HCT116 (cell line): Measurements from ENCODE around the gene RYR2. TPM values are rescaled to one million over a fixed set of nuclear protein-coding genes. Genes with fewer than 3 reads are reported as not detected.

Source experiments
- ATAC-seq: fragments of 200-7000 bp; cut with Tn5 transposase; 2 replicates; pipeline ENCODE4 v1.9.1; 2020; ENCODE audit warnings: mild to moderate bottlenecking, moderate library complexity
- BruUV-seq: library from RNA; stranded (reverse); fragments of 400-500 nt; replicated peaks from 2 replicates; lab custom pipeline; 2021; lab: Mats Ljungman, UMichigan
- CTCF ChIA-PET: fragments of 300-600 bp; sonication (Branson Sonifier 250); formaldehyde crosslinking; loops from one replicate; lab custom pipeline; 2021; ENCODE audit warnings: antibody characterized with exemption; lab: Charles Lee
- POLR2A ChIA-PET: fragments of 300-600, 350-600 bp; sonication (Branson Sonifier 250); formaldehyde crosslinking; loops from one replicate; lab custom pipeline; 2021; ENCODE audit warnings: antibody characterized with exemption; lab: Charles Lee
- RAD21 ChIA-PET, 2 experiments: fragments of 300-600 bp; sonication (Branson Sonifier 250); formaldehyde crosslinking; loops; one replicate each; lab custom pipeline; 2023; ENCODE audit warnings: low total read pairs in 2 of 2; ENCODE audit not compliant: uncharacterized antibody in 2 of 2, unreplicated experiment in 2 of 2, low non-redundant PET in 1 of 2; lab: Charles Lee
- DNase-seq: peaks from one replicate; pipeline ENCODE4 v3.0.0-alpha.2; 2010; ENCODE audit warnings: low read depth, low spot score
- H2AFZ ChIP-seq: fragments of 200-600 bp; shearing (Covaris generic), sonication (generic); 2 replicates; pipeline ENCODE4 v1.6.1; 2017; ENCODE audit warnings: low read depth, mixed run types, mixed read lengths, antibody characterized with exemption, low read length; ENCODE audit not compliant: poor library complexity, severe bottlenecking
- H3K27ac ChIP-seq: 2 replicates; pipeline ENCODE4 v1.5.1; 2012; ENCODE audit warnings: low read depth, low read length
- H3K27me3 ChIP-seq: fragments of 200-600 bp; sonication (generic); 2 replicates; pipeline ENCODE4 v1.6.1; 2016; ENCODE audit warnings: mixed run types, low read length, mixed read lengths; ENCODE audit not compliant: insufficient read depth
- H3K36me3 ChIP-seq, 2 experiments: fragments of 200-500 bp in 1 of 2; fragments of 200-600 bp in 1 of 2; sonication (Bioruptor generic) in 1 of 2; sonication (generic) in 1 of 2; 2 replicates each; pipeline versions ENCODE4 v1.5.1 to v1.6.1; 2014 to 2016; ENCODE audit warnings: low read length in 2 of 2, inconsistent platforms in 1 of 2, mixed read lengths in 1 of 2, mixed run types in 1 of 2; ENCODE audit not compliant: insufficient read depth in 2 of 2, control insufficient read depth in 1 of 2
- H3K4me1 ChIP-seq, 2 experiments: fragments of 200-600 bp in 1 of 2; sonication (generic) in 1 of 2; 2 replicates each; pipeline versions ENCODE4 v1.5.1 to v1.6.1; 2012 to 2017; ENCODE audit warnings: low read length in 2 of 2, inconsistent platforms in 1 of 2, mild to moderate bottlenecking in 1 of 2, mixed read lengths in 1 of 2, mixed run types in 1 of 2, moderate library complexity in 1 of 2; ENCODE audit not compliant: insufficient read depth in 2 of 2, control insufficient read depth in 1 of 2
- H3K4me2 ChIP-seq: fragments of 200-600 bp; sonication (generic); 2 replicates; pipeline ENCODE4 v1.6.1; 2017; ENCODE audit warnings: mixed run types, low read length, mixed read lengths
- H3K4me3 ChIP-seq, 2 experiments: fragments of 200-600 bp in 1 of 2; sonication (generic) in 1 of 2; replicated peaks in 1 of 2; 2 replicates each; pipeline ENCODE4 v1.5.1; 2011 to 2016; ENCODE audit warnings: low read length in 2 of 2, control low read depth in 1 of 2, low read depth in 1 of 2, mild to moderate bottlenecking in 1 of 2, mixed read lengths in 1 of 2, mixed run types in 1 of 2
- H3K79me2 ChIP-seq: fragments of 200-600 bp; sonication (generic); 2 replicates; pipeline ENCODE4 v1.6.1; 2017; ENCODE audit warnings: mild to moderate bottlenecking, mixed run types, low read length, moderate library complexity, mixed read lengths; ENCODE audit not compliant: insufficient read depth
- H3K9ac ChIP-seq: fragments of 200-600 bp; sonication (generic); 2 replicates; pipeline ENCODE4 v1.6.1; 2016; ENCODE audit warnings: low read length, mixed read lengths
- H3K9me2 ChIP-seq: fragments of 200-600 bp; sonication (generic), shearing (Covaris generic); 2 replicates; pipeline ENCODE4 v1.6.1; 2017; ENCODE audit warnings: mixed run types, mild to moderate bottlenecking, moderate library complexity; ENCODE audit not compliant: insufficient read depth
- H3K9me3 ChIP-seq, 2 experiments: fragments of 200-500 bp in 1 of 2; fragments of 200-600 bp in 1 of 2; sonication (Bioruptor generic) in 1 of 2; sonication (generic) in 1 of 2; 2 replicates each; pipeline ENCODE4 v1.6.1; 2014 to 2017; ENCODE audit warnings: low read length in 2 of 2, mixed read lengths in 2 of 2, inconsistent platforms in 1 of 2, low read depth in 1 of 2, mild to moderate bottlenecking in 1 of 2, mixed run types in 1 of 2, moderate library complexity in 1 of 2; ENCODE audit not compliant: control insufficient read depth in 1 of 2, insufficient read depth in 1 of 2
- H4K20me1 ChIP-seq: fragments of 200-600 bp; sonication (generic), shearing (Covaris generic); 2 replicates; pipeline ENCODE4 v1.6.1; 2017; ENCODE audit warnings: mixed run types, mild to moderate bottlenecking, moderate library complexity; ENCODE audit not compliant: insufficient read depth
- EZH2 ChIP-seq: fragments of 200-600 bp; sonication (generic); IDR thresholded peaks from 2 replicates; pipeline ENCODE4 v1.6.1; 2017; ENCODE audit warnings: antibody characterized with exemption, mixed run types
- FOSL1 ChIP-seq: IDR thresholded peaks from 2 replicates; pipeline ENCODE4 v1.6.1; 2012; ENCODE audit warnings: low read depth
- SP1 ChIP-seq: IDR thresholded peaks from 2 replicates; pipeline ENCODE4 v1.6.1; 2012; ENCODE audit warnings: low read depth
- SRF ChIP-seq: IDR thresholded peaks from 2 replicates; pipeline ENCODE4 v1.6.1; 2012; ENCODE audit warnings: low read depth
- YY1 ChIP-seq: IDR thresholded peaks from 2 replicates; pipeline ENCODE4 v1.6.1; 2011; ENCODE audit warnings: low read length, low read depth, moderate library complexity, mild to moderate bottlenecking; ENCODE audit not compliant: insufficient replicate concordance; ENCODE audit errors: extremely low read depth
- ZFX ChIP-seq: fragments of 450-650 bp; IDR thresholded peaks from 2 replicates; pipeline ENCODE4 v1.6.1; 2017
- ZNF274 ChIP-seq: fragments of 200-500 bp; sonication (Bioruptor generic); IDR thresholded peaks from 2 replicates; pipeline ENCODE4 v1.6.1; 2014; ENCODE audit warnings: mild to moderate bottlenecking, low read depth, low read length, inconsistent platforms
- intact Hi-C: fragments of 100-400 bp; cut with micrococcal nuclease; formaldehyde crosslinking; loops from 2 replicates; pipeline ENCODE4 v1.10.0; 2022
- total RNA-seq: library from RNA; stranded (reverse); gene quantifications from one replicate; pipeline ENCODE4 v1.2.1, GENCODE V29; 2021; ENCODE audit not compliant: unreplicated experiment
- TF ChIP-seq, protein P1 (sequence below): IDR thresholded peaks from 2 replicates; pipeline ENCODE4 v1.6.1; 2012; ENCODE audit warnings: low read depth
- TF ChIP-seq, protein P2 (sequence below): IDR thresholded peaks from 2 replicates; pipeline ENCODE4 v1.6.1; 2012

RYR2 gene
- total RNA-seq, 1 experiment from 2014 or later = 0.02 TPM

GRCh38 chr1:237457573-237457972 is 415.6 kb downstream of the RYR2 start:
- ATAC-seq (no peak), DNase-seq (no peak)
- H3K27me3 ChIP-seq = no peaks in the 10 kb centered on the region
- TF ChIP-seq ZFX (no peak), ZNF274 (no peak), FOSL1 (no peak), SP1 (no peak), YY1 (no peak), EZH2 (no peak), SRF (no peak)
- TF ChIP-seq, protein P1, sequence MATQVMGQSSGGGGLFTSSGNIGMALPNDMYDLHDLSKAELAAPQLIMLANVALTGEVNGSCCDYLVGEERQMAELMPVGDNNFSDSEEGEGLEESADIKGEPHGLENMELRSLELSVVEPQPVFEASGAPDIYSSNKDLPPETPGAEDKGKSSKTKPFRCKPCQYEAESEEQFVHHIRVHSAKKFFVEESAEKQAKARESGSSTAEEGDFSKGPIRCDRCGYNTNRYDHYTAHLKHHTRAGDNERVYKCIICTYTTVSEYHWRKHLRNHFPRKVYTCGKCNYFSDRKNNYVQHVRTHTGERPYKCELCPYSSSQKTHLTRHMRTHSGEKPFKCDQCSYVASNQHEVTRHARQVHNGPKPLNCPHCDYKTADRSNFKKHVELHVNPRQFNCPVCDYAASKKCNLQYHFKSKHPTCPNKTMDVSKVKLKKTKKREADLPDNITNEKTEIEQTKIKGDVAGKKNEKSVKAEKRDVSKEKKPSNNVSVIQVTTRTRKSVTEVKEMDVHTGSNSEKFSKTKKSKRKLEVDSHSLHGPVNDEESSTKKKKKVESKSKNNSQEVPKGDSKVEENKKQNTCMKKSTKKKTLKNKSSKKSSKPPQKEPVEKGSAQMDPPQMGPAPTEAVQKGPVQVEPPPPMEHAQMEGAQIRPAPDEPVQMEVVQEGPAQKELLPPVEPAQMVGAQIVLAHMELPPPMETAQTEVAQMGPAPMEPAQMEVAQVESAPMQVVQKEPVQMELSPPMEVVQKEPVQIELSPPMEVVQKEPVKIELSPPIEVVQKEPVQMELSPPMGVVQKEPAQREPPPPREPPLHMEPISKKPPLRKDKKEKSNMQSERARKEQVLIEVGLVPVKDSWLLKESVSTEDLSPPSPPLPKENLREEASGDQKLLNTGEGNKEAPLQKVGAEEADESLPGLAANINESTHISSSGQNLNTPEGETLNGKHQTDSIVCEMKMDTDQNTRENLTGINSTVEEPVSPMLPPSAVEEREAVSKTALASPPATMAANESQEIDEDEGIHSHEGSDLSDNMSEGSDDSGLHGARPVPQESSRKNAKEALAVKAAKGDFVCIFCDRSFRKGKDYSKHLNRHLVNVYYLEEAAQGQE = no peak
- TF ChIP-seq, protein P2, sequence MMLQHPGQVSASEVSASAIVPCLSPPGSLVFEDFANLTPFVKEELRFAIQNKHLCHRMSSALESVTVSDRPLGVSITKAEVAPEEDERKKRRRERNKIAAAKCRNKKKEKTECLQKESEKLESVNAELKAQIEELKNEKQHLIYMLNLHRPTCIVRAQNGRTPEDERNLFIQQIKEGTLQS = no peak
- no peaks in the 10 kb centered on the region for H4K20me1 ChIP-seq
- CTCF ChIA-PET = no interaction called here
- H2AFZ ChIP-seq = no peak overlapping the region
- BruUV-seq = no TSS peak
- no peak overlapping the region for H3K27ac ChIP-seq
- H3K4me1 ChIP-seq = no peaks in the 10 kb centered on the region
- H3K9ac ChIP-seq = no peak overlapping the region
- no peaks in the 10 kb centered on the region for H3K9me2 ChIP-seq
- no peaks in the 10 kb centered on the region for H3K36me3 ChIP-seq
- POLR2A ChIA-PET = no interaction called here
- H3K79me2 ChIP-seq = no peaks in the 10 kb centered on the region
- no peak overlapping the region for H3K4me2 ChIP-seq
- peaks cover 0 to 6% of the 10 kb centered on the region in 2 experiments; a peak in 2 of 4 replicates for H3K9me3 ChIP-seq
- RAD21 ChIA-PET = no interaction called here
- intact Hi-C loops = no loop called here
- no peak overlapping the region for H3K4me3 ChIP-seq
